Islet of Langerhans (tissue), 1 donor: ENCODE measurements around the gene SYT5.
"Not testable (repeated sequence)": the region's sequence is repeated elsewhere in the genome, so short reads cannot be mapped to it uniquely, and the experiment has no call there.

Source experiments
- FAIRE-seq: peaks from one replicate; lab custom pipeline; 2011; peaks lifted over from hg19 to GRCh38; lab: Jason Lieb, UNC

SYT5 gene

DNA sequence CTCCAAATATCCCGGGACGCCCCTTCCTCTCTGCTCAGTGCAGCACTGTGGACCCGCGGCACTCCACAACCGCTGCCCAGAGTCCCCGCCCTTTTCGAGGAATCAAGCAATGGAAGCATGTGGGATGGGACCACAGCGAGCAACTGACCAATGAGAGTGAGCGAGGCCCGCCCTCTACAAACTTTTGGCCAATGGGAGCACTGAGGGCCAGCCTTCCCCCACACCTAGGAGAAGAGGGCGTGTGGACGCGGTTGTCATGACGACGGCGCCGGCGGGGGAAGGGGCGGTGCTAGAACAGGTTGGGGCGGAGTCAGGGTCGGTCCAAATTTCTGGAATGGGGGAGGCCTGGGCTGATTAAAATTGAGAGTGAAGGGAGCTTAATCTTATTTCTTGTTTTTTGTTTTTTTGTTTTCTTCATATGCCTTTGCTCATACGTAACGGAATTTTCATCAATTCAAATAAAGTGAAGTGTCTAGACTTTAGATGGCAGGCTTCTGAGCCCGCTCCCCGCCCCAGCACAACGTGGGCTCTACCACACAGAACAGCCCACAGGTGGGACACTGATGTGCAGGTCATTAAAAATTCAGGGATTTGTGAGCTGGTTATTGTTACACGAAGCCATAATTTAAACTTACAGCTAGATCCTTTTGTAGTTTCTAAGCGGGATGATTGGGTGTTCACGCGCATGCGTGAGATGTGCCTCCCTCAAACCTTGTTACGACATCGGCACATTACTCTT is 13.4 kb downstream of the SYT5 start, which contains the start of gene DNAAF3:
TSS of gene DNAAF3 (minus strand) at position 84 of the 739 bp plus-strand sequence. CDS start 200 bp downstream, outside the sequence.
- FAIRE-seq = no peak

- no peak for FAIRE-seq
These were observed 14.0 kb downstream of the SYT5 start for GRCh38 chr19:55165952-55166529.

DNA sequence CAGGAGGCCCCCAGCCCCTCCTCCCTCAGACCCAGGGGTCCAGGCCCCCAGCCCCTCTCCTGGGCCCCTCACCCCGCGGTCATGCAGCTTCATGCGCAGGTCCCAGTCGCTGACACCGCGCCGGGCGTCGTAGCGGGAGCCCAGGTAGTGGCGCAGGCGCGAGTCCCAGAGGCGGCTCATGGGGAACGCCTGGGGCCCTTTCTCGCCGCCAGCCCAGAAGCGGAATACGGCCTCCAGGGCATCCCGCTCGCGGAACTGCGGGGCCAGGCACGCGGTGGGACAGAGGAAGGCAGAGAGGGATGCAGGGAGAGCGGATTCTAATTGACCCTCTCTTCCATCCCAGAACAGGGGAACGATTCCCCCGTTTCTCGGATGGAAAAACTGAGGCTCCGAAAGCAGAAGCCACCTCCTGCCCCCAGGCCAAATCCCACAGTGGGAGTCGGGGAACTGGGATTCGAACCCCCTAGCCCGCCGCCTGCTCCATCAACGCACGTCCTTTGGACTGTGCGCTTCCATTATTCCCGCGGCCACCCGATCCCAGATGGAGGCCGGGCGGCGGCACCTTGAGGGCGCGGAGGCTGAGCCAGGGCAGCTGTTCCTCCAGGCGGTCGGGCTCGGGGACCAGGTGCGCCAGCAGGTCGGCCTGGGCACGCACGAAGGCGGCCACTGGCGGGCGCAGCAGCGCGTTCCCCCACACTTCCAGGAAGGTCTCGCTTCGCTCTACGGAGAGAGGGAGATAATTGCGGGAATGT is 18.3 kb downstream of the SYT5 start:
- FAIRE-seq = no peak

- no peak for FAIRE-seq
These were observed 19.1 kb downstream of the SYT5 start for GRCh38 chr19:55160986-55161365.

DNA sequence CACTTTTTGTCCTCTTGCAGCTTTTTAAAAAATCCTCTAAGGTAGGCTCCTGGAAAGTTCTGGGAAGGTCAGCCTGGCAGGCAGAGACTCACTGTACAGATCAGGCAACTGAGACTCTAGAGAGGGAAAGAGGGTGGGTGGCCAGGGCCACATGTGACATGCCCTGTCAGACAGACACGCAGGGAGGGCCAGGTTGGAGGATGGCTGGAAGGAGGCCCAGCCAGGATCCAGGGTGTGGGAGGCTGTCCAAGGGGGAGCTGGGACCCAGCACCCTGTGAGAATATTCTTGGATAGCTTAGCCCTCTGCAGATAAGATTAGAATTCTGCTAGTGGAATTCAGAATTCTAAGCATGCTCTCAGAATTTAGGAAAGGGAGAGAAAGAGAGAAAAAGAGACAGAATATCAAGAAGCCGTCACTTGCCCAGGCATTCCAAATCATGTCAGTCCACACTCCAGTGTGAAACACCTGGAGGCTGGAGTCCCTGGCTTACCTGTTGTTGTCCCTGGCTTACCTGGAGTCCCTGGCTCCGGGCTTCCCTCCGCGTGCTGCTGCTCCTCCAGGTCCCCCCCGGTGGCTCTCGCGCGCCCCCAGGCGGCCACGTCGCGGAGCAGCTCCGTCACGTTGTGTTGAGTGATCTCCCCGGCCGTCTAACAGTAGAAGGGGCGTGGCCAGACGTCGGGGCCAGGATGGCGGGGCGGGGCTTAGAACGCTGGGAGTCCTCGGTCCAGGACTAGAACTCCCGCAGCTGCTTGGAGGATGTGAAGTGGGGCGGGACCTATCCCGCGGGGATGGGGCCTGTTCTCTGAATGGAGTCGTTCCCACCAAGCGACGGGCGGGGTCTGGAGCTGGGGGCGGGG is 19.7 kb downstream of the SYT5 start:
- FAIRE-seq = no peak

DNA sequence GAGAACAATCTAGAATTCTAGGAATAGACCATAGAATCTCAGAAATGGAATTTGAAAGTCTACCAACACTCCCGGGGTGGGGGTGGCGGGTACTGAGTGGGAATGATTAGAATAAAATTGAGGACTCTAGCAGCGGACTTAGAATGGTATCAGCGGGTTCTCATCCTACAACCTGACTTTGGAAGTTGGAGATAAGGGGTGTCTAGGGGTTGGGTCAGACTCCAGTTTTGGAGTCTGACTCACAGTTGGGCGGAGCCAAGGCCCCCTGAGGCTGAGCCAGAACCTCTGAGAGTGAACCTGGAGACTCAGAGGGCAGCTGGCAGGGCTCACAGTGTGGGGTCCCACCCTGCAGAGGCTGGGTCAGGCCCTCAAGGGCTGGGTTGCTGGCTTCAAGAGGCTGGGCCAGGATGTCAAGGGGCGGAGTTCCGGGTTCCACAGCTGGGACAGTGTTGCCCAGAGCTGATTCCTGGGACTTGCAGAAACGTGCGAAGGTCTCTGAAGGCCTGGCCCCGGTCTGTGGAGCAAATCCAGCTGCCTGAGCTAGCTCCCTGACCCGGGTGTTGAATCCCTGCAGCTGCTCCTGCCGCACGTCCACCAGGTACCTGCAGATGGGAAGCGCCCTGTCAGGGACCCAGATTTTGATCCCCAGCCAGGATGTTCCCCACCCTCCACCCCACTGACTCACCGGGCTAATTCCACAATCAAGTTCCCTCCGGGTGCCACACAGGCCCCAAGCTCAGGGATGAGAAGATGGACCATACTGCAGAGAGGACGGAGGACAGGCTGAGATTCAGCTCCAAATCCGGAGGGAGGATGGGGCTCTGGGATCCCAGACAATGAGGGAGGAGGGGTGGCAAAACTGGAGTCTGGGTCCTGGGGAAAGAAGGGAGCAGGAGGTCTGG is 21.0 kb downstream of the SYT5 start:
- no peak for FAIRE-seq

DNA sequence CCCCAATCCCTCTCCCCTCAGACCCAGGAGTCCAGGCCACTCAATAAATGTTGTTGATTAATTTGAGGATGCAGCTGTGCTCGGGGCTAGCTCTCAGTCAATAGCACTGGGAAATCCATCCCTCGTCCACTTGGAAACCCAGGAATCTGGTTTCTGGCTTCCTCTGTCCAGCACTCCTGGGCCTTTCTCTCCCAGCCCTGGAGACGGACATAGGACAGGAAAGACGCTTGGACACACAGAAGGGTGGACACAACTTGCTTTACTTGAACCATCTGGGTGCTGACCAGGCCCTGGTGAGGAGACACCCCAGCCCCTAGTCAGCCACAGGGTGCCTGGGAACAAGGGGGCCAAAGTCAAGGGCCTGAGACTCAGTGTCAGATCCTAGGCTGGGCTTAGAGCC is 21.7 kb downstream of the SYT5 start:
- no peak for FAIRE-seq

DNA sequence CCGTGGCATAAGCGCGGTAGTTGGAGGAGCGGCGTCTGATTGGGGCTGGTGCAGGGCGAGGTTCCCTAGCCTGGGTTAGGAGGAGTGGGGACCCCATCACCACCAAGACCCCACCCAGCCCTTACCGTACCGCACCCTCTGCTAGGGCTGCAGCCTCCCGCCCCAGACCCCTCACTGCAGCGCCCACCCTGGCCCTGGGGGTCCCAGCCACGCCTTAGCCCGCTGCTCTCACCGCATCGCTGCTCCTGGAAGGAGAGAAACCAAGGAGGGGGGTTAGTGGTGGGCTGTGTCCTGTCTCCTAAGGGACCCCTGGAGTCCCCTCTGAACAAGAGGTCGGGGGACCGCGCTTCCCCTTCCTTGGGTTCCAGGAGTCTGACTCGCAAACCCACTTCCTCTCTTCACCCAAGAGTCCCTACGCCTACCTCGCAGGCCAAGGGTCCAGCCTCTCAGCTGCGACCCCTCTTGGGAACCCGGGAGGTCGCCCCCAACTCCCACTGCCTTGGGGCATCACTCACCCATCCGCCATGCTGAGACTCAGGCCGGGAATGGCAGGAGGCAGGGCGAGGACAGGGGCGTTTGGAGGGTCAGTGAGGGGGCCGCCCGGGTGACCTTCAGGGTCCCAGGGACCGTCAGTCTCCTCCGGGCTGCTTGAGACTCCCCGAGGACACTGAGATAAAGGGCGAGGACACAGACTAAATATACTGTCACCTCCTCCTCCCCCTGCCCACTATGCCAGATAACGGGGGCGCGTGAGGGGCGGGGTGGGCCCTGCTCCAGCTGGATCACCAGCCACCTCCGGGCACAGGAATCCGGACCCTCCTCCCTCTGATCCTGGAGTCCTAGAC is 22.8 kb downstream of the SYT5 start, which contains the start of gene TNNI3:
TSS of gene TNNI3 (minus strand) at position 669 of the 845 bp plus-strand sequence. CDS start at position 526, 143 bp downstream.
- no peak for FAIRE-seq

GRCh38 chr19:55156202-55157063 is 23.7 kb downstream of the SYT5 start:
- no peak for FAIRE-seq

- not testable (repeated sequence) for FAIRE-seq
These were observed 24.3 kb downstream of the SYT5 start for GRCh38 chr19:55155784-55156183.

GRCh38 chr19:55153652-55154264 is 26.3 kb downstream of the SYT5 start:
- no peak for FAIRE-seq

DNA sequence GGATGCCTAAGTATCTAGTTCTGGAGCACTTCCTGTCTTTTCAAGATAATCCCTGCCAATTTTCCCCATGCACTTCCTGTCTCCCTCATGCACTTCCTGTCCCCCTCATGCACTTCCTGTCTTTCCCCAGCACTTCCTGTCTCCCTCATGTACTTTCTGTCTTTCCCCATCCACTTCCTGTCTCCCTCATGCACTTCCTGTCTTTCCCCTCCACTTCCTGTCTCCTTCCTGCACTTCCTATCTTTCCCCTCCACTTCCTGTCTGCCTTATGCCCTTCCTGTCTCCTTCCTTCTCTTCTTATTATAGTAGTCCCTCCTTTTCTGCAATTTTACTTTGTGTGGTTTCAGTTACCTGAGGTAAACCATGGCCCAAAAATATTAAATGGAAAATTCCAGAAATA is 28.1 kb downstream of the SYT5 start:
- no peak for FAIRE-seq

- FAIRE-seq = no peak
These were observed 30.7 kb downstream of the SYT5 start, which contains the start of gene TNNT1 for GRCh38 chr19:55149078-55150003. Gene TNNT1, minus strand, starts transcription at chr19:55149206. Its CDS starts 2,049 bp downstream, at chr19:55147157.

DNA sequence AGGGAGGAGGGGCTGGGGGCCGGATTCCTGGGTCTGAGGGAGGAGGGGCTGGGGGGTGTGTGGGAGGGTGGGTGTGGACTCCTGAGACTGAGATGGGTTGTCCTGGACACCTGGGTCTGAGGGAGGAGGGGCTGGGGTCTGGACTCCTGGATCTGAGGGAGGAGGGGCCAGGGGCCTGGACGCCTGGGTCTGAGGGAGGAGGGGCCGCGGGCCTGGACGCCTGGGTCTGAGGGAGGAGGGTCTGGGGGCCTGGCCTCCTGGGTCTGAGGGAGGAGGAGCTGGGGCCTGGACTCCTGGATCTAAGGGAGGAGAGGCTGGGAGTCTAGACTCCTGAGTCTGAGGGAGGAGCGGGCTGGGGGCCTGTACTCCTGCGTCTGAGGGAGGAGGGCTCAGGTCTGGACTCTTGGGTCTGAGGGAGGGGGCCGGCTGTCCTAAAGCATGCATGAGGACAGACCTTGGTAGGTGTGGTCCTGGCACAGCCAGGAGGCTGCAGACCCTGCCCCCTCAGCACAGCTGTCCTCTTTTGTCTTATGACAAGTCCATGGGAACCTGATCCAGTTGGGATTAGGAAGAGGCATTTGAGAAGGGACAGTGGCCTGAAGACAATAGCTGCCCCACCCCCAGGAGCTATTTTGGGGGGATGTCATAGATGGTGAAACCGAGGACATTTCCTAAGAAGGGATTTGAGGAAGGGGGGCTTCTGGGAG is 32.4 kb downstream of the SYT5 start:
- FAIRE-seq = no peak

DNA sequence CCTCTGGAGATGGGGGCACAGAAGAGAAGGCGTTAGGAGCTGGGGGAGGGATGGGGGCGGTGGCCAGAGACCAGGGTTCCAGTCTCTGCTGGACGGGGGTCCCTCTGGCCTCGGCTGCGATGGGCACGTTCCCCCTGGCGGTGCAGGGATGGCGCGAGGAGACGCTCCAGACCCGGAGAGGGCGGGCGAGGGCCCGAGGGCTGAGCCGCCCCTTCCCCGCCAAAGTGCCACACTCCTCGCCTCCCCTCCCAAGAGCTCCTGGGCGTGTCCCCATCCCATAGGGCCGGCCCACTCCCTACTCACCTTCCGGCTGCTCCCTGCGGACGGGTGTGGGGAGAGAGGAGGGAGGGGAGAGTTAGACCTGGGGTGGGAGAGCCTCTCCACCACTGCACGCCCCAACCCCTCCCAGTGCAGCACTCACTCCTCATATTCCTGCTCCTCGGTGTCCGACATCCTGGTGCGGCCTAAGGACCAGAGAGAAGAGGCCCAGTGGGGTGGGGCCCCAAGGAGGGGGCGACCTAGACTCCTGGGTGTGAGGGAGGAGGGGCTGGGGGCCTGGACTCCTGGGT is 33.3 kb downstream of the SYT5 start:
- no peak for FAIRE-seq

DNA sequence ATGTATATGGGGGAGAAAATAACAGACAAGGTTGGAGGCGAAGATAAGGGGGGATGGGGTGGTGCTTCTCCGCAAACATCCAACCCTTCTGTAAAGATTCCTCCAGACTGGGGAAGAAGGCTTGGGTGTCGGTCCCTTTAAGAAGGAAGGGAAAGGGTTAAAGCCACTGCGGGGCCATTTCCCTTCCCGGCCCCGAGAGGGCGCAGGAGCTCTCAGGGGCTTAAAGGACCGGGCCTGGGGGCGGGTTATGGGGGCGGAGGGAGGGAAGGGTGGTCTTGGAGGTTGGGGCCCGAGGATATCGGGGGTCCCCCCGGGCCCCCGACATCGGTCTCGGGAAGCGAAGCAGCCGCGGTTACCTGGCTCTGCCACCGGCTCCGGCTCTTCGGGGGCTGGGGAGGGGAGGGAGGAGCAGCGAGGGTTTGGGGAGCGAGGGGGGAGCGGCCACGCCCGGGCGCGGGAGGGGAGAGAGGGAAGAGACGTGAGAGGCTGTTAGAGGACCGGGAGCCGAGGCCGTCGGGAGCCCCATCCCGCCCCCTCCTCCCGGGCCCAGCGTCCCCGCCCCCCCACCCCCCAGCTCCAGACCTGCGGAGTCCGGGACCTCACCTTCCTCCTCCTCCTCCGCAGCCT is 33.9 kb downstream of the SYT5 start:
- no peak for FAIRE-seq
